Measurements from ENCODE around the gene ZNF277.

Gene ZNF277

DNA sequence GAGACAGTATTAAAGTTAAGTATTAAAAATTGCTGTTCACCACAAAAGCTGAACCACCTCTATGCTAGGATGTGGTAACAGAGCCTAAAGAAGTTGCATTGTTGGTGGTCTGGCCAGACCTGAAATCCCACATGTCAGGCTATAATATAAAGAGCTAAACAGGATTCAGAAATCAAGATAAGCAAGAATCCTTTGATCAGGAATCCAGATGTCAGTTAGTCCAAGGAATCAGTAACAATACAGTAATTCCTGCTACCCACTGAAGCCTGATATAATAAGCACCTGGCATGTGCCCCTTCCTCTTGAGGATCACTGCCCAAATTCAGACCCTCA, 48.9 kb downstream of the ZNF277 start:
- no peak for DNase-seq

- DNase-seq, result no peak
Measured at GRCh38 chr7:112257073-112257472, 50.6 kb downstream of the ZNF277 start.

DNA sequence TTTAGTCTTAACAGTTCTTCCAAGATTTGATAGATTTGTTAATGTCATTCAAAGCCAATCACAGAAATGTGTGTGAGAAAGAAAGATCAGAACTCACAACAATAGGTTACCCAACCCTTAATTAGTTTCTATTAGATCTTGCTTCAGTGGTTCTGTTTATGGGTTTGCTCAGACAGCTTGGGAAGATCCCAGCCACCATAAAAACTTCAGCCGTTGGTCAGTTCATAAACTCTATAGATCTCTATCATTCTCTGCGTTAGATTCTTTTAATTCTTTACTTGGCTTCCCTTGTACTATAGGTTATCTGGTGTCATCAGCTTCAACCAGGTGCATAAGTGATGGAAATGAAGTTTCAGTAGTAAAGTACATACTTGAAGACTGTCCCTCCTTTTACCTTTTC, 54.4 kb downstream of the ZNF277 start:
- no peak for DNase-seq

GRCh38 chr7:112262036-112262435, 55.5 kb downstream of the ZNF277 start:
- DNase-seq, result no peak

DNA sequence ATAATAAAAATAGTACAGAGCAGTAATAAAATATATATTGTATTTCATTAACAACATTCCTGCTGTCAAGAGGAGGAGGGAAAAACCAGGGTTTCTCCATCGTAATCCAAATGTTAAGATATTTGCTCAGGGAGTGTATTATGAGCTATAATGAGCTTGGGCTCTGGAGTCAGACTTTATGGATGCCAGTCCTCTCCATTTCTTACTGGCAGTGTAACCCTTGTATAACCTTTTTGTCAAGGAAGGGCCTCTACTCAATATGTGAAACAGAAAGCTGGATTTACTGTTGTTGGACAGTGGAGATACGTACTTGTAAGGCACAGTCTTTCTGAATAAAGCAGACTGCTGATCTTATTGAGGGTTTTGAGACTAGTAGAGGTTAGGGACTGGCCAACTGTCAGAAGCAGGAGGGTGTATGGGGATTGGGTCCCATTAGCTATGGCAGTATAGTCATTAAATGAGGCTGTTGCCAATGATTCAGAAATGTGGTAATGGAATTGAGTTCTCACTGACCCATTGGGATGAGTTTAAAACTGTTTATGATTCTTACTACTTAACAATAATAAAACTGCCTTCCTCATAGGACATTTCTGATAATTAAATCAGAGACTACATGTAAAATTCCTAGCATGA, 56.5 kb downstream of the ZNF277 start:
- DNase-seq, result no peak

- DNase-seq, result no peak
Measured at GRCh38 chr7:112263519-112263918, 57.0 kb downstream of the ZNF277 start.

DNA sequence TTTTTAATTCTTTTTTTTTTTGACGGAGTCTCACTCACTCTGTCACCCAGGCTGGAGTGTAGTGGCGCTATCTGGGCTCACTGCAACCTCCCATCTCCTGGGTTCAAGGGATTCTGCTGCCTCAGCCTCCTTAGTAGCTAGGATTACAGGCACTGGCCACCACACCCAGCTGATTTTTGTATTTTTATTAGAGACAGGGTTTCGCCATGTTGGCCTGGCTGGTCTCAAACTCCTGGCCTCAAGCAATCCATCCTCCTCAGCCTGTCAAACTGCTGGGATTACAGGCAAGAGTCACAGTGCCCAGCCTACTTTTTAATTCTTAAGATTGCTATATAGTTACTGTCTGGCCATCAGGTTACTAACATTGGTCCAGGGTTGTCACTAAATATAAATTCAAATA, 59.6 kb downstream of the ZNF277 start:
- DNase-seq, result no peak

DNA sequence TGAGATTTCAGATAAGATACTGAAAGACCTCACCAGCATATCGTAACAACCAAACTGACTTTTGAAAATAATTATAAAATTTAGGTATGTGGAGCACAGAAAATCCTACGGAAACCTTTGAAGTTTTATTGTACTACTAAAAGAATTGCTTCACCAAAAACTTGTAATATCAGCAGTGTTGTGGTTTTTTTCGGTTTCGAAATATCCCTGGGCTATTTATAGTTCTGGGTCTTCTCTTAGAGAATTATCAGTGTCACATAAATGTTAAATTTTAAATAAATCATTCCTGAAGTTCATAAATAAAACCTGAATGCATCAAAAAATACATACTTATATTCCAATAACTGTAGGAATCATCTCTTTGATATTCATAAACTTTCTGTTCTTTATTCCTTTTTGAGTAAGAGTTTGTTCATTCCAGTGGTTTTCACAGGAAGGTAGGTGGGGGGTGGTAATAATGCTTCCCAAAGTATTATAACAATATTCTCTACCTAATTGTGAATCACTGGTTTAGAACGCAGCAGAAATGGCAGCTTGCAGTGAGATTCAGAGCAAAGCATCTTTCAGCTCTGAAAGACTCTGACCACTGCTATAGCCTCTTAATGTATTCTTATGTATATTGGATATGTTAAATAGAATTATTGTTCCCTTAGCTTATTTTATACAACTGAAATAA, 60.2 kb downstream of the ZNF277 start:
- DNase-seq, result no peak

- no peak for DNase-seq
Measured at GRCh38 chr7:112267944-112268691, 61.6 kb downstream of the ZNF277 start.

- no peak for DNase-seq
Measured at GRCh38 chr7:112271162-112271561, 64.7 kb downstream of the ZNF277 start.

GRCh38 chr7:112272921-112273561, 66.5 kb downstream of the ZNF277 start:
- no peak for DNase-seq

DNA sequence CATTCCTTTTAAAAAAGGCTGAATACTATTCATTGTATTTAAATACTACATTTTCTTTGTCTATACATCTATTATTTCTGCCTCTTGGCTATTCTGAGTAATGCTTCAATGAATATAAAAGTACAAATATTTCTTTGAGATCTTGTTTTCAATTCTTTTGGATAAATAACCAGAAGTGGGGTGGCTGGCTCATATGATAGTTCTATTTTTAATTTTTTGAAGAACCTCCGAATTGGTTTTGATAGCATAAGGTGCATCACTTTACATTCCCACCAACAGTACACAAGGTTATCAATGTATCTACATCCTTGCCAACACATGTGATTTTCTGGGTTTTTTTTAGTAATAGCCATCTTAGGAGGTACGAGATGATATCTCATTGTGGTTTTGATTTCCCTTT, 72.5 kb downstream of the ZNF277 start:
- no peak for DNase-seq

DNA sequence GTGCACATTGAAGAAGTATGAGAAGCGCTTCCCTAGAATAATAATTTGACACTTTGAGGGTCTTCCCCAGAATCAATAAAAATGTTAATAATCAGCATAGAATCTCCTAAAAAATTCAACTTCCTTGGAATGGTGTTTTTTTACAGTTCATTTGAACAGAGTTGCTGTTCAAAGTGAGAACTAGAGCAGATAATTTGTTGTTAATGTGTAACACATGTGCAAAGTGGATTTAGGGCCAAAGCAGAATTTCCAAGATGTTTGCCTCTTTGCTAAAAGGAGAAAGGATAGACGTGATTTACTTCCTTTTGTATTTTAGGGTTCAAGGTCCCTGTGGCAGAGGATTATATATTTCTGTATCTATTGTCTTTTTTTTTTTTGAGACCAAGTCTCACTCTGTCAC, 73.8 kb downstream of the ZNF277 start:
- no peak for DNase-seq

- no peak for DNase-seq
Measured at GRCh38 chr7:112282476-112283188, 76.1 kb downstream of the ZNF277 start.

DNA sequence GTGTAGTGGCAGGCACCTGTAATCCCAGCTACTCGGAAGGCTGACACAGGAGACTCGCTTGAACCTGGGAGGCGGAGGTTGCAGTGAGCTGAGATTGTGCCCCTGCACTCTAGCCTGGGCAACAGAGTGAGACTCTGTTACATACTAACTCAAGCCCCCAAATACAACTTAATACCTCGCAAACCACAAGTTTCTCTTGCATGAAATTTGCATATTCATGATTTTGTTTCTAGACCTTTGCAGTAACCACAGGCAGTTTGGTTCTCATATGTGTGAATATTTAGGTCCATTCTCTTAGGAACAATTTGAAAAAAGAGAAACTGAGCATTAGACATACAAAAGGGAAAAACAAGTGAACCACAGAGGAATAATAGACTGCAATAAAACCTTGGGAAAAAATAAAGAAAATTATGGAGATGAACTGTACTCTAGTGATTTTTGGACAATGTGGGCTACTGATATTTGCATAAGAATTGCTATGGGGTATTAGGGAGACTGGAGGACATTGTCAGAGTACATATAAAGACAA, 77.0 kb downstream of the ZNF277 start:
- no peak for DNase-seq

DNA sequence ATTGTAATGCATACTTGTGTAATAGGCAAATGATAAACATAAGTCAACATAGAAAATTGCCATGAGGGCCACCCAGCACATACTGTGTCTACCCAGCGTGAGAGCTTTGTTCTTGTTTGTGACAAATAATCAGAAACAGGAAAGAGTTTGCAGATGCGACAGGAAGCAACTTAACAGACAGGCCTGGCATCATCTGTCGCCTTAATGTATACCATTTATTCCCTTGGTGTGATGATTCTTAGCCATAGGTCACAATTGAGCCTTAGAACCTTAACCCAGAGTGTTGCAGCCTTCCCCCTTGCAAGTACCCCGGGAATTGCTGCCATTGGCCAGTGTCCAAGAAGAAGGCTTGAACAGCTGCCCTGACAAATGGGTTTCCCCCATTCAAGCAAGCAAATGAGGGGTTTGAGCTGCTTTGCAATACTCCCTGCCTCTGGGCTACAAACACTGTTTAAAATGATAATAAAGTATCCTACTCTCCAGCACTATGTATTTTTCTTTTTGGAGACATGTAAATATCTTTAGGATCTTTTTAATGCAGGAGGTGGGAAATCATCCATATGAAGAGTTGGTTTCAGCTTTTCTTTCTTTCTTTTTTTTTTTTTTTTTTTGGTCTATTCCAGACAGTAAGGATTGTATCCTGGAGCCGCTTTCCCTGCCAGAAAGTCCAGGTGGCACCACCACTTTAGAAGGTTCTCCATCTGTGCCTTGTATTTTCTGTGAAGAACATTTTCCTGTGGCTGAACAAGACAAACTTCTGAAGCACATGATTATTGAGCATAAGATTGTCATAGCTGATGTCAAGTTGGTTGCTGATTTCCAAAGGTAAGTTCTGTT, 80.0 kb downstream of the ZNF277 start:
- DNase-seq, result no peak

DNA sequence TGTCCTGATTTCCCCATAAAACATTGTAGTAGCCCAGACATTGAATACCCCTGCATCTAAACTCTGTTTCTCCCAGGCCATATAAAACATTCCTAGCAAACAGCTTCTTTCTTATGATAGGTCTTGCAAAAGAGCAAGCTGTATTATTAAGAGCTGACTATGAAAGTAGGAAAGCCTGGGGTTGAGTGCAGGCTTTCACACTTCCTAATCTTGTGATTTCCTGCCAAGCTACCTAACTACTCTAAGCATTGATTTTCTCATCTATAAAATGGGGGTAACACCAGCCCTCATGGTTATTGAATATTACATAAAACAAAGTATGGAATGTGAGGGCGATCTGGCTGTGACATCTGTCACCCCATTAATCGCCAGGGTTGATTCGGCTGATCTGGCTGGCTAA, 81.8 kb downstream of the ZNF277 start:
- no peak for DNase-seq

DNA sequence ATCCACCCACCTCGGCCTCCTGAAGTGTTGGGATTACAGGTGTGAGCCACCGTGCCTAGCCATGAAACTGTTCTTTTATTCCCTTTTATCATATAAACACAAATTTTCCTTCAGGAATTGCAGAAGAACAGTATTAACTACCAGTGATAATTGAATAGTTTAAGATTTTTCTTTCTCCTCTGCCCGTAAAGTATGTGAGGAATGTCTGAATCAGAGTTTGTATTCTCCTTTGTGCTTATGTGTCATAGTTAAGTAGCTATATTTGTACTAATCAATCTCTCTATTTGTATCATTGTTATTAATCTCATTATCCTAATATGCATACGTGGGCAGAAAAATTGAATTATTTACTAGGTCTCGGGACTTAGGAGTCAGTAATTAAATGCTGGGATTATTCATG, 83.6 kb downstream of the ZNF277 start:
- DNase-seq, result no peak

DNA sequence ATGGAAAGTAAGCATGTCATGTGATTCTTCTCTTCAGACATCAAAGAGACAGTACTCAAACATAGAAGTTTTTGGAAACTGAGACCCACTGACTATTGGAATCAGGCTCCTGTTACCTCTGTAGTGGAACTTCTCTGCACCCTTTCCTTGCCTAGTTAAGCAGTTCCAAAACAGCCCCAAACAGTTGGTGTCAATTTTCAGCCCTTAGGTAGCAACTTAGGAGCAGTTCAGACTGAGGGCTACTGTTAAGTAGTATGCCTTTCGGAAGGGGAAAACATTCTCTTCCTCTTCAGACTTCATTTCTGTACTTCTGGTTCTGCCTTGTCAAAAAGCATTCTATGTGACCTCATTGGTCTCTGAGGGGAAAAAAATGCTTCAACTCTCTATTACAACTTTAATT, 85.7 kb downstream of the ZNF277 start:
- DNase-seq, result no peak

GRCh38 chr7:112293416-112293815, 86.9 kb downstream of the ZNF277 start:
- no peak for DNase-seq

DNA sequence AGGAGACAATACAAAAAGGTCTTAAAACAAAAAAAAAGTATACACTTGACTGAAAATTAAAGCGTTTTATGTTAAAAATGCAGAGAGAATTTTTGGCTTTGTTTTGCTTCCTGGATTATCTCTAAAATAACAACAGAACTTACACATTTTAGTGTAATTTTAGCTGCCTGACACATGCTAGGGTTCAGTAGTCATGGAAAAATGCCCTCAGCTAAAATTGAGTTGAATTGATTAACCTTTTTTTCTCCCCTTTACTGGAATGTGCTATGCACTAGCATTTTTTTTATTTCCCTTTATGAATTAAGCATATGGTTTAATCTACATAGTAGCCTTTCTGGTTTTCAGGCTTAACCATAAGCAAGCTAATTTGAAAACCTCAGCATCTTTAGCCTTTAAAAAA, 89.9 kb downstream of the ZNF277 start:
- no peak for DNase-seq

GRCh38 chr7:112297681-112298080, 91.2 kb downstream of the ZNF277 start:
- no peak for DNase-seq

All from stimulated activated CD4-positive, alpha-beta T cell treated with anti-CD3 and anti-CD28 coated beads, Interleukin-2, amount 100 ng/mL, for 48 hours (primary cell).